ENCODE measurements around the gene KCNQ1.
A peak's percentile ranks its signal among the peaks of the same experiment; 100 is the strongest.

Gene KCNQ1

DNA sequence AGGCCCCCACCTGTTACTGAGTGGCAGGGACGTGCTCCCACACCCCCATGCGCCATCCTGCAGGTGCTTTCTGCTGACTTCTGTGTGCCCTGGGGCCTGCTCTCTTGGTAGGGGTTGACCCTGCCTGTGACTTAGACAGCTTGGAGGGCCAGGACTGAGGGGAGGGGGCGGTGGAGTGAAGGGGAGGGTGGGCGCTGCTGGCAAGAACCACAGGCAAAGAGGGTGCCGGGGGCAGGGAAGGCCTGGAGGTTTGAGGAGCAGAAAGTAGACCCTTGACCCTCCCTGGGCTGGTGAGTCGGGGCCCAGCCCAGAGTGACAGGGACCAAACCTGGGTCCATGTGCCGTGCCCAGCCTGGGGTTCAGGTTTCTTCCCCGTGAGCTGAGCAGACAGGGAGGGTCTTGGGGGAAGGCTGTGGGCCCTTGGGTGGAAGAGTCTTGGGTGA, 17.8 kb downstream of the KCNQ1 start:
- DNase-seq = no peak

DNA sequence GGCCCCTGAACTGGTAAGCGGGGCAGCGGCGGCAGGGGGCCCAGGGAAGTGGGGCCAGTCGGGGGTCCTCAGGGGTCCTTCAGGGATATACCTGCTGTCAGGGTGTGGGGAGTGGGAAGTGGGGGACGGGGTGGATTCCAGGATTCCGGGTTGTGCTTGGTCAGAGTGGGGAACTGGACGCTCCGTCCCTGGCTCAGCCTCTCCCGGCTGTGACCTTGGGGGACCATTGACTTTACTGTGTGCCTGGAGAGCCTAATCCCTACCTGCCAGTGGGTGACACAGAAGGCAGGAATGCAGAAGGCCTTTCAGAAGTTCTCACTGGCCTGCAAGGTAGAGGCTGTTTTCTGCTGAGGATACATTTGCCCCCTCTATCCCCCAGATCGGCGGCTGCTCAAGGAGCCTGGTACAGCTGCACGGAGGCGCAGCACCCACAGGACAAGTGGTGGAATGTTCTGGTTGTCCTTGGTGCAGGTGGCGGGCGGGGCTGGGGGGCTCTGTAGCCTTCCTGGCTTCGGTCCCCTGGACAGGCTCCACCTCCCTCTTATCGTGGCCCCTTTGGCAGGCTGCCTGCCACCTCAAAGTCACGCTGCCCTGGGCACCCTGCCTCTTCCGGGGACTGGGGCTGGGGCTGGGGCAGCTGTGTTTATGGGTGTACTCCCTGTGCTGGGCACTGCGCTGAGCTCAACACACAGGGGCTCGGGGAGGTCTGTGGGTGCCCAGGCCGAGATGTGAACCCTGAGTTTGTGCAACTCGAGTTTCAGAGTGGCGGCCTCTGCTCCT, 18.4 kb downstream of the KCNQ1 start:
- peak in 1 of 2 experiments; percentile 13 for DNase-seq

DNA sequence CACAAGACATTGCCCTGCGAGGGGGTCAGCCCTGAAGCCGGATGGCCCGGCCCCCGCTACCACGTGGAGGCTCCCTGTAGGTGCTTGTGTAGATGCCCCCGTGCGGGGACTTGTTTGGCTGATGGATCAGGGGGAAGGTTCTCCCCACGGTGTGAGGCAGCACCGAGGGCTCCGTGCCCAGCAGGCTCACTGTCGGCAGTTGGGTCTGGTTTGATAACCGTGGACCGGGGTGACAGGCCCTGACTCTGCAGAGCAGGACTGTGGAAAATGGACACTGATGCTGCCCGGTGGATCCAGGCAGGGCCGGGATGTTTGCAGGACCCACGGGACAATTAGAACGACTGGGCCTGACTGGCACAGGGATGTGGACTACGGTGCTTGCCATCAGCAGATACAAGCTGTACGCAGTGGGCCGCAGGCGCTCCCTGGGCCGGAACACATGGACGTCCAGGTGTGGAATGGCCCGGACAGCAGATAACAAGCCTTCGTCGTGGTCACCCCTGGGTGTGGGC, 19.0 kb downstream of the KCNQ1 start:
- DNase-seq = no peak

DNA sequence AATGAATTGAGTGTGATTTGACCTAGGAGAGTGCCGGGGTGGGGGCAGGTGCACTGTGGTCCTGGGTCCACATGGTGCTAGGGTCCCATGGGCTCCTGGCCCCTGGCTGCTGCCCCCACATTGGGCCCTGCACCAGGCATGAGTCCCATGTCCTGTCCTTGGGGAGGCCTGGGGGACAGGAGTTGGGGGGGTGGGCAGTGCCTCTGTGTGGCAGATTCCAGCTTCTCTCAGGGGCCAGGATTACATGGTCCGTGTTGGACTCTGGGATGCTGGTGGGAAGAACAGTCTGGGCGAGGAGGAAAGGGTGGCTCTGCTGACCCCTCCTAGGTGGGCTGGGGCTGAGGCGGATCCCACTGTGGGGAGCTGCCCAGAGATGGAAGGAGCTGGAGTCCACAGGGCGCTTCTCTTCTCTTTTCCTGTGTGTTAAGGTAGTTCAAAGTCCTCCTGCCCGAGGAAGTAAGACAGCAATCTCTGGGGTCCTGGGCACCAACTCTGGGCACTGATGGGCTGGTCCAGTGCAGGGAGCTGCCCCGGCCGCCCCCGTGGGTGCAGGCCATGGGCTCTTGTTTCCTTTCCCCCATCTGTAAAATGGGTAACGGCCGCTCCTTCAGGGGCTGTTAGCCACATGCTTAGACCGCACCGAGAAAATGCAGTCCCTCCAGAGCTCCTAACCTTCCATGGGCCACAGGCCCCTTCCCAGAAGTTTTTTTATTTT, 19.8 kb downstream of the KCNQ1 start:
- no peak for DNase-seq

DNA sequence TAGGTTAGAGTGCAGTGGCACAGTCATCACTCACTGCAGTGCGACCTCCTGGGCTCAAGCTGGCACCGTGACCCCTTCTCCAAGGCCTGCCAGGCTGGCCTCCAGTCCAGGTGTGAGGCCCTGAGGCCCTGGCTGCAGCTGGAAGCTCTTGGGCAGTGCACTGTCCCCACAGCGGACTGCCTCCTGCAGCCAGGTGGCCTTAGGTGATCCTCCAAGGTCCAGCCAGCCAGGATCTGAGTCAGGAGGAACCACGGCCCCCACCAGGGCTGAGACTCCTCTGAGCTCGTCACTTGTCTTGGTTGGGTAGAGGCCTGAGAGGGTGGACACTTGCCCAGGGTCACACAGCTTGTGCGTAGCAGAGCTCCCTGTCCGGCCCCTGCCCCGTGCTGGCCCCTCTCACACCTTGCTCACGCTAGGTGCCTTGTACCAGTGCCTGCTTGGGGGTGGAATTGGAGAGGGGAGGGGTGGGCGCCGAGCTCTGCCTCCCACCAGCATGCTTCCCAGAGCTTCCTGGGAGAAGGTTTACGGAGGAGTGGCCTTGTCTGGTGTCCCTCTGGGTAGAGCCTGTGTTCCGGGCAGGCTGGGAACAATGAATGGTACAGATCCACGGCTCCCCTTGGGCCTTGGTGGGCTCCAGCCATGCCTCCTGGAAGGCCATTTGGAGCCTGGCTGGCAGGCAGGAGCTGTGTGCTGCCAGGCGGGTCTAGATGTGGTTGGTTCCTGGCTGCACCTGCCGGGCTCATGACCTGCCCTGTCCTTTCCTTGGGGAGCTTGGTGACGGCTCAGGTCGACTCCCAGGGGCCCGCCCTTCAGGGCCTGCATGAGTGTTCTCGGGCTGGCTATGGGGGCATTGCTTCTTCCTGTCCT, 20.6 kb downstream of the KCNQ1 start:
- DNase-seq = no peak

DNA sequence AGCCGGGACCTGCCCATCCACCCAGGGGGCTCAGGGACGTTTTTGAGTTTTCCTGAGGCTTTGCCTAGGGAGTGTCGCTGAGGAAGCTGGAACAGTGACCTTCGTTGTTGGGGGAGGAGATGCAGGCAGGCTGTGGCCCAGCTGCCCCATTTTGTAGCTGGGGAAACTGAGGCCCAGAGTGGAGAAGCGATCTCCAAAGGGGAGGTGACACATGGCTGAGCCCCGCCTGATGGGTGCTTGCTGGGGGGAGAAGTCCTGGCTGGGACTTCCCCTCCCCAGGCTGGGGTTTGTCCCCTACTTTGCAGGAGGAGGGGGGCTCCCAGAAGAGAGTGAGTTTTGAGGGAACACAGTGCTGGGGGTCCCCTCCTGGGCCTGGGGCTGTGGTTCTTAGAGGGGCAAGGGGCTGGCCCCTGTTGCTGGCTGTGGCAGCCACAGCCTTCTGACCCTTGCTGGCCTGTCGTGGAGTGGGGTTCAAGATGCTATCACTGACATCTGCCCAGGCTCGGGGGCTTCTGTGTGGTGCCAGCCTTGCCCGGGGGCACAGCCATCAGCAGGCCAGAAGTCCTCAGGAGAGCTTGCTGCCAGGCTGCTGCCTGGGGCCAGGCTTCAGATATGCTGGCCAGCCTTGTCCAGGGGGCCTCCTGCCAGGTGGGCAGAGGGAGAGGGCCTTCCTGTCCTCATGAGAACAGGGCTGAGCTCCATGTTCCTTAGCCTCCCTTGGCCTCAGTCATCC, 21.4 kb downstream of the KCNQ1 start:
- DNase-seq = no peak

DNA sequence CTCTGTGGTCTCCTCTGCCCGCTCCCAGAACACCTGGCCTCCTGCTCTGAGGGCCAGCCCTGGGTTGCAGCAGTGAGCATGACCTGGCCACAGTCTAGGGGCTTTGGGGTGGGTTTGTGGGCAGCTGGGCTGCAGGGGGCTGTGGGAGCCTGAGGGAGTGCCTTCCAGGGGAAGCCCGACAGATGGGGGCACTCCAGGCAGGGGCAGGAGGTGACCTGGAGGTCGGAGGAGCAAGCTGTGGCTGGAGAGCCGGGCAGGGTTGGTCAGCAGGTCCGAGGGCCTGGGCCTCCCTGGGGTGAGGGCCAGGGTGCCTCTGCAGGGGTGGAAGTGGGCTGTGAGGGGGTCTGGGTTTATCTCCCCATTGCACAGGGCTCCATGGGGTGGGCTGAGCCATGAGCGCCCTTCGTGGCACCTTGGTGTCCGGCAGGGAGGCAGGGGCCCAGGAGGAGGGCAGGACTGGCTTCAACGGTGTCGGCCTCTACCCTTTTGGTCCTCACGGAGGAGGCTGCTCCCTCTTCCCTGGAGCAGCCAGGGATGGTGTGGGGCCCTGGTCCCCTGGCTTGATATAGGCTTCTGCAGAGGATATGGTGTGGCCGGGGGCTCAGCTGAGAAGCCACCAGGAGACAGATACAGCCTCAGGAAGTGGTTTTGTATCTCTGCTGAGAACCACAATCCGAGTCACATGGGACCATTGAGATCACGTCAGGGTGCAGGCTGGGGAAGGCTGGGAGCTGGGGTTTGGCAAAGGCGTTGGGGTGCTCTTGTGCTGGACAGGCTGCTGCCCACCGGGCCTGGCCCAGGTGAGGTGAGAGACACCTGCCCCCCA, 22.3 kb downstream of the KCNQ1 start:
- no peak for DNase-seq

DNA sequence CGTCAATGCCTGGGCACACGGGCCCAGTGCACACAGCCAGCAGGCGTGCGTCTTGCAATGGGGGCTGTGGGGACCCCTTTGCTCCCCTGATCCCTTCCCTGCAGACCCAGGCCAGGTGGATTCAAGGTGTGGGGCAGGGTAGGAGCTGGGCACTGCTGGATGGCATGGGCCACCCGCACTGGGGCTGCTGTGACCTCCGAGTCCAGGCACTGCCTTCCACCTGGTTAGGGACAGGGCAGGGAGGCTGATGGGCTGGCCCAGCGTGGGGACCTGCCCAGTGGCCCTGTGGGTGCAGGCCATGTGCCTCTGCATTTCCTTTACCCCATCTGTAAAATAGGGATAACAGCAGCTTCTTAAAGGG, 22.9 kb downstream of the KCNQ1 start:
- DNase-seq = no peak

DNA sequence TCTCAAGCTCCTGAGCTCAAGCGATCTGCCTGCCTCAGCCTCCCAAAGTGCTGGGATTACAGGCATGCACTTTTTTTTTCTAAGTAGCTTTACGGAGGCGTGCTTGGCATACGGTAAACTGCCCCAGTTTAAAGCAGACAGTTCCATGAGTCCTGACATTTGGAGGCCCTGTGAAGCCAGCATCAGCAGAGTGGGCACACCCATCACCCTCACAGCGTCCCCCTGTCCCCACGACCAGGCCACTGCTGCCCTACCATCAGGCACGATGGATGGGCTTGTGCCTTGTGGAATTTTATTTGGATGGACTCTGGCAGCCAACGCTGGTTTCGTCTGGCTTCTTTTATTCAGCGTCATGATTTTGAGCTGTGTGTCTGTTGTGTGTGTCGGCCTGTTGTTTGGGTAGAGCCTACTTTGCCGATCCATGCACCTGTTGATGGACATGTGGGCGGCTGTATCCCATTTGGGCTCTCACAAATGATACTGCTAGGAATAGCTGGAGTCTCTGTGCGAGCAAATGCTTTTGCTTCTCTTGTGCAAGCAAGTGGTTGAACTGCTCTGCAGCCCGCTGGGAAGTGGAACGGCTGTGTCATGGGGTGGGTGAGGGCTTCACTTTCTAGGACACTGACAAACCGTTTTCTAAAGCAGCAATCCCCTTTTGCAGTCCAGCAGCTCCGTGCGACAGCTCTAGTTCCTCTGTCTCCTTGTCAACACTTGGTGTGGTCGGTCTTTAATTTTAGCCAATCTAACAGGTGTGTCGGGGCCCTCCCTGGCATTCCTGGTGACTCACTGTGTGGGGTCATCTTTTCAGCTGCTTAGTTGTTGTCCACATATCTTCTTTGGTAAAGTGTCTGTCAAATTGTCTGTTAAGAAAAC, 23.8 kb downstream of the KCNQ1 start:
- DNase-seq = no peak

DNA sequence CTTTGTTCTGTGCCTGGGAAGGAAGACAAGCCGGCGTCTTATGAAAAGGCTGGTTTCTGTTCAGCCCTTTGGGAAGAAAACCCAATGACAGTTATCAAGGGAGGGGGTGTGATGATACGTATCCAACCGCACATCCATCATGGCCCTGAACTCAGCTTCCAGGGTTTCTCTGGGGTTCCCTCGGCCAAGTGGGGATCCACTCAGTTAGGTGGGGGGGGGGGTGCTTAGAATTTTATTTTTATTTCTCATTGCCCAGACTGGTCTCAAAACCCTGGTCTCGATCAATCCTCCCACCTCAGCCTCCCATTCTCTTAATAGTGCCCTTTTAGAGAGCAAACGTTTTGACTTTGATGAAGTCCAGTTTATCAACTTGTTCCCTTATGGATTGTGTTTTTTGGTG, 25.7 kb downstream of the KCNQ1 start:
- no peak for DNase-seq

DNA sequence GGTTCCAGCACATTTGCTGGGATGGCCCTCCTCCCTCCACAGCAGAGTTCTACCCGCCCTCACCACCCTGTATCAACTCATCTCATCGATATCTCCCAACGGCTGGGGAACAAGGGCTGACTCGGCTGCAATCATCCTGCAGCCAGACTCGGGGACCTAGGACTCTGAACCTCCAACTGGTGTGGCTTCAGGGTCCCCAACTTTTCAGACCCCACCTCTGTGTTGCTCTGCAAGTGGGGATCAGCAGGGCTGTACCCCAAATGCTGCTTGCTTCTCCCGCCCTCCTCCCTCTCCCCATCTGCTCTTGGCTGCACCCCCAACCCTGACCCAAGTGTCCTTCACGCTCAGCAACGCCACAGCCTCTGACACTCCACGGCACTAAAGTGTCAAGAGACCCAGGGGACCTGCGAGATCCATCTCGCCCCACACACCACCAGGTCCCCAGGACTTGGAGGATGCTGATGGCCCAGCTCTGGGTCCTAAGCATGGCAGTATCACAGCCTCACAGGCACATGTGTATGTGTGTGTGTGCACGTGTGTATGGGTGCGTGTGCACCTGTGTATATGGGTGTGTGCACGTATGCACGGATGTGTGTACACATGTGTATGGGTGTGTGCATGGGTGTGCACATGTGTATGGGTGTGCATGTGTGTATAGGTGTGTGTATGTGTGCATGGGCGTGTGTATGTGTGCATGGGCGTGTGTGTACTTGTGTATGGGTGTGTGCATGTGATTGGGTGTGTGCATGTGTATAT, 26.4 kb downstream of the KCNQ1 start:
- no peak for DNase-seq

DNA sequence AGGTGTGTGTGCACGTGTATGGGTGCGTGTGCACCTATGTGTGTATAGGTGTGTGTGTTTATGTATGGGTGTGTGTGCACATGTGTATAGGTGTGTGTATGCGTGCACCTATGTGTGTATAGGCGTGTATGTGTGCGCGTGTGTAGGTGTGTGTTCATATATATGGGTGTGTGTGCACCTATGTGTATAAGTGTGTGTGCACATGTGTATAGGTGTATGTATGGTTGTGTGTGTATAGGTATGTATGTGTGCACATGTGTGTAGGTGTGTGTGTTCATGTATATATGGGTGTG, 26.9 kb downstream of the KCNQ1 start:
- DNase-seq = no peak

DNA sequence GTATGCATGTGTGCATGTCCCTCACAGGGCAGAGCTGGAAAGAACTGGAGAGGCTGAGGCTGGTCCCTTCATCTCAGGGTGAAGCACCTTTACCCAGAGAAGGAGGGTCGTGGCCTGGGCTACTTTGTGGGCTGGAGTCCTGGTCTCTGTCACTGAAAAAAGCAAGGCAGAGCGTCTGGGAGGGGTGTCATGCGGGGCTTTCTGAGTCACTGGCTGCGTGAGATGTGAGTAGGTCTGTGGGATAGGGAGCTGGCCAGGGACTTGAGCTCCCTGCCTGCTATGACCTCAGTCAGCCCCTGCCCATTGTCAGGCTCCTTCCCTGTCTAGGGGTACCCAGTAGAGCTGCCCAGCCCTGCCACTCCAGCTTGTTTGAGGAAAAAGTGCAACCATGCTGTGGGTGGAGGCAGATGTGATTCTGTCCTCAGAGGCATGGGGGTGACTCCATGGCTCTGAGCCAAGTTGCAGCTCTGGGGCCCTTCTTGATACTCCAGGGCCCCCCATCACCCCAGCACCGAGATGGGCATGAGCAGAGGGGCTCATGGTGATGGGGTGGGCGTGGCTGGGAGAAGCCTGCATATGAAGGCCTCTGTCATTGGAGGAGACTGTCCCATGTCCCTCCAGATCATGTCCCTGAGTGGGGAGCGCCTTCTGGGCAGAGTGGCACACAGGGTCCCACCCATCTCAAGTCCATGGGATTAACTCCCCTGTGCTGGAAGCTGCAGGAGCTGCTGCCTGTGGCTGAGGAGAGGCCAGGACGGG, 27.8 kb downstream of the KCNQ1 start:
- DNase-seq = no peak

DNA sequence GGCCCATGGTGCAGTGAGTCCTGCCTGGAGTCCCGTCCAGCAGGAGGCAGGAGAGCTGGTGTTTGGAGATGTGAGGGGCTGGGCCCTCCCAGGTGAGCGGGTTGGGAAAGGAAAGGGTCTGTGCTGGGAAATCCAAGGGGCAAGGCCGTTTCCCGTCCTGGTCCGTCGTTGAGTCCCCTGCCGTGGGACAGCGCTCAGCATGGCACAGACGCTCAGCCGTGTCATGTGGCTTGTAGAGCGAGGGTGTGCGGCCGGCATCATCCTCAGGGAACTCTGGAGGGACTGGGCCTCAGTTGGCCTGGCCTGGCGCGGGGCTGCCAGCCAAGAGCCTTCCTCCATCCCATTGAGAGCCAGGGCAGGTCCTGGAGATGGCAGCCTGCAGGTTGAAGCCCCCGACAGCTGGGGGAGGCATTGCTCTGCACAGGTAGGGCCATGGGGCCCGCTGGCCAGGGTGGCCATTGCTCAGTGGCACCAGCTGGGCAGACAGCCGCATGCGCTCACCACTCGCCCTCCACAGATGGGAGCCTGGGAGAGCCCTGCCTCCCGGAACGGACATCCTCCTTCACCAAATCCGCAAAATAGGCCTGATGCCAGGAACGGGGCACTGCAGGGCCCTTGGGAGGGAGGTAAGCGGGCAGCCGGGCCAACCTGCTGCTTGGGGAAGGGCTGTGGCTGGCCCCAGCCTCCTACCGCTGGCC, 28.7 kb downstream of the KCNQ1 start:
- DNase-seq = peak in 1 of 2 experiments; percentile 33

DNA sequence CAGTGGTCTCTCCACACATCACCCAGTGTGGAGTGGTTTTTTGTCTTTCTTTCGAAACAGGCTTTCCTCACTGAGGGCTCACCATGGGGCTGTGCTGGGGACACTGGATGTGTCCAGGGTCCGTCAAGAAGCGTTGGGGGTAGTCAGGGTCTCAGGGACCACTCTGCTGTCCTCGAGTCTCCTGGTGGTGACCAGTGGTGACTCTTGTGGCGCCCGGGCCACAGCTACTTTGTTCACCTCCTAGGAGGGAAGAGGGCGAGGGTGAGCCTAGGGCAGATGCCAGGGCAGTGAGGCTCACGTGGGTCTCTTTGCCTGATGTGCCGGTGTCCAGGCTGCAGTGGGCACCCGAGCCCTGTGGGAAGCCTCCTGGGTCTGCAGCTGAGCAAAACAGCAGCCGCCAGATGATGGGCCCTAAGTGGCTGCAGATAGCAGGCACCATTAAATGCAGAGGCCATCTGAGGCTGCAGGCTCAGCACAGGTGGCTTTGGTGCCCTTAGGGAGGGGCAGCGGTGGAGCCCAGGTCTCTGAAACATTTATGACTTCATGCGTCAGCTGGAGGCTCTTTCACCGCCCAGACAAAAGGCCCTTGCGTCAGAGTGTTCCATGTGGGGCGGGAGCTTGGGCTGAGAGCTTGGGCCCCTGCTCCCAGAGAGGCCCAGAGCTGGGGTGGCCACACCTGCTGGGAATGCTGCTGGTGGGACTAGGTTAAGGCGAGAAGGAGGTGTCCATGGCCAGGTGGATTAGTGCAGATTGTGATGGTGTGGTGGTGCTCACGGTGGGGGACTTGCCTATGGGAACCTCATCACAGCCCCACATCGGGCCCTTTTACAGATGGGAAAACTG, 29.5 kb downstream of the KCNQ1 start:
- DNase-seq = peak; percentile 84 to 90

DNA sequence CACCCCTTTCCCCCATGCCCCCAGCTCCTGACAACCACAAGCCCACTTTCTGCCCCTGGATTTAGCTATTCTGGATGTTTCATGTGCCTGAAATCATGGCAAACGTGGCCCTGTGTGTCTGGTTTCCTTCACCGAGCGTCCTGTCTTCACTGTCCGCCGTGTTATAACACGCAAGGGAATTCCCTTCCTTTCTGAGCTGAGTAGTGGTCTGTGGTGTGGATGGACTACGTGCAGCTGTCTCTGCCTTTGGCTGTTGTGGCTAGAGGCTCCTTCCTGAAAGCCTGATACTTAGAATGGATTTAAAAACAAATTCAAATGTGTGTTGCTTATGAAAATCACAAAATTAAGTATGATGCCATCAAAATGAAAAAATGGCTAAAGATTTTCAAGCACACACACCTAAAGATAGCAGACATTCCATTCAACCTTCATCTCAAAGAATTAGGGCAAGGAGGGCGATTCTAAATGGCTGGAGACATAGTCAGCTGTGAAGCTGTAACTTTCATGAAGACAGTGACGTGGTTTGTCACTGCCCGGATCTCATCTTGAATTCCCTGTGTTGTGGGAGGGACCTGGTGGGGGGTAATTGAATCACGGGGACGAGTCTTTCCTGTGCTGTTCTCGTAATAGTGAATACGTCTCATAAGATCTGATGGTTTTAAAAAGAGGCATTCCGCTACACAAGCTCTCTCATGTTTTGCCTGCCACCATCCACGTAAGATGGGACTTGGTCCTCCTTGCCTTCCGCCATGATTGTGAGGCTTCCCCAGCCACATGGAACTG, 30.5 kb downstream of the KCNQ1 start:
- peak in 1 of 2 experiments; percentile 2 for DNase-seq

DNA sequence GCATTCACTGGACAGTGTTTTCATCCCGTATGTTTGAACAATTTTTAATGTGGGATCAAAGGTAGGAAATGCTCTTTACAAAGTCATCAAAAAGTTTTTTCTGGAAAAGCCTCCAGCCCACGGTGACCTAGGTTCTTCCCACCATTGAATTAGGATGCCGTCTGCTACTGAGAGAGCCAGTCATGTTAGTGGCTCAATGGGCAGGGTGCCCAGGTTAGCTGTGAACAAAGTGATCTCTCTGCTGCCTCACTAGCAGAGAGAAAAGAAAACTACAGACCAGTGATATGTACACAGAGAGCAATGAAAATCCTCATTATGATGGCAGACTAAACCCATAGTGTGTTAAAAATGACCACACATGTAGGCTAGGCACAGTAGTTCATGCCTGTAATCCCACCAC, 32.4 kb downstream of the KCNQ1 start:
- DNase-seq = no peak
